GM12891 (cell line): ENCODE results near the gene CAMTA1.

Experiments used
- POLR2A ChIP-seq: IDR thresholded peaks from 2 replicates; pipeline ENCODE4 v1.6.1; 2011; ENCODE audit warnings: low read depth, low read length, control low read depth
- POLR2AphosphoS5 ChIP-seq: IDR thresholded peaks from 2 replicates; pipeline ENCODE4 v1.6.1; 2011; ENCODE audit warnings: low read depth, low read length, control low read depth
- SPI1 ChIP-seq: IDR thresholded peaks from 2 replicates; pipeline ENCODE4 v1.6.1; 2011; ENCODE audit warnings: low read depth, low read length, control low read depth

DNA sequence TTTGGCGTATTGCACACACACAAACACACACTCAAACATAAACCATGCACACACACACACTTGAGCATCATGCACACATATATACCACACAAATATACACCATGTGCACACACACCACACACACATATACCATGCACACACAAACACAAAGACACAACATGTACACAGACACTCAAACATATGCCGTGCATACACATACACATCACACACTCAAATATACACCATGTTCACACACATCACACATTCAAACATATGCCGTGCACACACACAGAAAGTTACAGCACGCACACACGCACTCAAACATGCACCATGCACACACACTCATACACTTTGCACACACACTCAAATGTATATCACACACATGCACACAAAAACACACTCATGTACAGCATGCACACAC, 361.5 kb downstream of the CAMTA1 start:
- no peak for TF ChIP-seq POLR2AphosphoS5
- no peak for TF ChIP-seq SPI1
- TF ChIP-seq POLR2A: no peak
